Coronary artery (tissue), 2 donors: Measurements from ENCODE around the gene EML6.

ENCODE experiments used
- DNase-seq: peaks from one replicate; pipeline ENCODE4 v3.0.0-alpha.2; 2017; ENCODE audit warnings: low spot score
- H3K27ac ChIP-seq, 2 donors: fragments of 200-600 bp; sonication (generic); one replicate each; pipeline ENCODE4 v1.5.1; 2016 to 2019
- H3K4me3 ChIP-seq: fragments of 200-600 bp; sonication (generic); 2 replicates; pipeline ENCODE4 v1.5.1; 2016; ENCODE audit warnings: mild to moderate bottlenecking, moderate library complexity
- CTCF ChIP-seq: fragments of 200-600 bp; sonication (generic); IDR thresholded peaks from one replicate; pipeline ENCODE4 v1.5.1; 2019; ENCODE audit warnings: antibody characterized with exemption

Gene EML6

GRCh38 chr2:54772110-54772509 lies 48.6 kb downstream of the EML6 start:
- no peak for DNase-seq
- no peak overlapping the region for H3K27ac ChIP-seq
- no peak overlapping the region for H3K4me3 ChIP-seq
- no peak for TF ChIP-seq CTCF

- Histone ChIP-seq H3K4me3 (no peak overlapping the region), H3K27ac (no peak overlapping the region)
- DNase-seq, result no peak
- TF ChIP-seq CTCF, result no peak
Observed at GRCh38 chr2:54772531-54772930, 49.1 kb downstream of the EML6 start.

- DNase-seq, result no peak
- no peak overlapping the region for H3K4me3 ChIP-seq
- no peak for TF ChIP-seq CTCF
- H3K27ac ChIP-seq, result no peak overlapping the region
Observed at GRCh38 chr2:54773233-54773632, 49.8 kb downstream of the EML6 start.

GRCh38 chr2:54773838-54774237 lies 50.4 kb downstream of the EML6 start:
- no peak overlapping the region for H3K27ac ChIP-seq
- H3K4me3 ChIP-seq, result no peak overlapping the region
- no peak for TF ChIP-seq CTCF
- no peak for DNase-seq

GRCh38 chr2:54775710-54776109 lies 52.2 kb downstream of the EML6 start:
- no peak for DNase-seq

GRCh38 chr2:54776494-54776893 lies 53.0 kb downstream of the EML6 start:
- TF ChIP-seq CTCF, result no peak
- Histone ChIP-seq H3K4me3 (no peak overlapping the region), H3K27ac (no peak overlapping the region)
- no peak for DNase-seq

More at GRCh38 chr2:54775710-54776109, 52.2 kb downstream of the EML6 start:
- Histone ChIP-seq H3K4me3 (no peak overlapping the region), H3K27ac (no peak overlapping the region)
- no peak for TF ChIP-seq CTCF

GRCh38 chr2:54783349-54783748 lies 59.9 kb downstream of the EML6 start:
- no peak for TF ChIP-seq CTCF
- Histone ChIP-seq H3K27ac (no peak overlapping the region), H3K4me3 (no peak overlapping the region)
- no peak for DNase-seq
